Stimulated activated CD4-positive, alpha-beta T cell treated with anti-CD3 and anti-CD28 coated beads, Interleukin-12 subunit alpha, Interleukin-12 subunit beta, amount 100 ng/mL, for 24 hours (primary cell): ENCODE results near the gene DTX4.

Experiments
- DNase-seq, 2 experiments: peaks; one replicate each; pipeline ENCODE4 v3.0.0-alpha.2; 2020; ENCODE audit warnings: low read depth in 2 of 2

Gene DTX4

GRCh38 chr11:59219836-59220235 lies 47.9 kb downstream of the DTX4 start:
- no peak for DNase-seq

GRCh38 chr11:59221441-59221840 lies 49.5 kb downstream of the DTX4 start:
- no peak for DNase-seq

- no peak for DNase-seq
Measured at GRCh38 chr11:59222464-59223060, 50.6 kb downstream of the DTX4 start.

GRCh38 chr11:59223177-59223576 lies 51.2 kb downstream of the DTX4 start:
- DNase-seq = no peak

GRCh38 chr11:59223611-59224010 lies 51.7 kb downstream of the DTX4 start:
- DNase-seq = no peak

- no peak for DNase-seq
Measured at GRCh38 chr11:59224351-59224928, 52.5 kb downstream of the DTX4 start.

- DNase-seq = no peak
Measured at GRCh38 chr11:59225017-59225416, 53.1 kb downstream of the DTX4 start.

GRCh38 chr11:59226396-59226795 lies 54.5 kb downstream of the DTX4 start:
- no peak for DNase-seq

GRCh38 chr11:59240322-59240721 lies 68.4 kb downstream of the DTX4 start:
- no peak for DNase-seq

GRCh38 chr11:59243633-59244032 lies 71.7 kb downstream of the DTX4 start:
- no peak for DNase-seq

- DNase-seq = no peak
Measured at GRCh38 chr11:59247531-59248227, 75.7 kb downstream of the DTX4 start.

- no peak for DNase-seq
Measured at GRCh38 chr11:59249535-59249934, 77.6 kb downstream of the DTX4 start.

- DNase-seq = no peak
Measured at GRCh38 chr11:59253001-59253400, 81.1 kb downstream of the DTX4 start.

- DNase-seq = no peak
Measured at GRCh38 chr11:59254286-59254685, 82.4 kb downstream of the DTX4 start.

- no peak for DNase-seq
Measured at GRCh38 chr11:59255281-59255680, 83.3 kb downstream of the DTX4 start.
